Measurements from ENCODE around the gene PPOX.

- TF ChIP-seq CTCF (IDR thresholded peaks at IDR 0.05) (peak; percentile 63), EZH2 (IDR thresholded peaks at IDR 0.05) (no peak)
Measured at GRCh38 chr1:161201836-161202712, 35.8 kb downstream of the PPOX start, which contains the start of gene NDUFS2.

All from neural progenitor cell (in vitro differentiated cells).